Measurements from ENCODE around the gene OTUB1. TPM values are rescaled to one million over a fixed set of nuclear protein-coding genes. Genes with fewer than 3 reads are reported as not detected.

OTUB1 gene
- total and polyA plus RNA-seq, 9 of the 15 experiments (the other 6 are each of a cell fraction or from before 2014, with no cell fraction given) = 29.5 to 134 (median 66.1) TPM

DNA sequence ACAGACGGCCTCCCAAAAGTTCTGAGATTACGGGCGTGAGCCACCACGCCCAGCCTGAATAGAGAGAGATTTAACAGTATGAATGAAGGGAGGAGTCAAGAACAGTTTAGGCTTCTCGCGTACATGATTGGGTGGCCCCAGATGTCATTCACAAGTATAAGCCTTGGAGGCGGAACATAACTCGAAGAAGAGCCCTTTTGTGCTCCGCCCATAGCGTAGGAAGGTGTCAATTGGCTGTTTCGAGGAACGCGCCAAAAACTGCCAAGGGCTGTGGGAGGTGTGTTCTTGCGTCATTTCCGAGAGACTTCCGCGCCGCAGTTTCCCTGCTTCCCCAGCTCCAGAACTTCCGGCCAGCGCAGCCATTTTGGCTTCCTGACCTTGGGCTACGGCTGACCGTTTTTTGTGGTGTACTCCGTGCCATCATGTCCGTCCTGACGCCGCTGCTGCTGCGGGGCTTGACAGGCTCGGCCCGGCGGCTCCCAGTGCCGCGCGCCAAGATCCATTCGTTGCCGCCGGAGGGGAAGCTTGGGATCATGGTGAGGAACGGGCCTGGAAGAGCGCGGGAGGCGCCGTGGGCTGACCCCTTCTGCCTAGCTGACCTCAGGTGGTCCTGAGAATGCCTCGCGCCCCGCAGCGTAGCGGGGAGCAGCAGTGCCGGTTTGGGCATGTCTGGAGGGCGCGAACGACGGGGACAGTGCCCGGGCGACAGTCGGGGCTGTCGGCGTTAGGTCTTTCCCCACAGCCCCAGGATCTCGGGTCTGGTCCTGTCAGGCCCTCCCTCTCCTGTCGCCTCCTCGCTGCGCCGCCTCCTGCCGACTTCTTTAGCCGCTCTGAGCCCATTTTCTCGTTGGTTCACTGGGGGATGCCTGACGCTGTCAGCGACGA, 11.7 kb upstream of the OTUB1 start, which contains the start of gene COX8A (continued):
- TF ChIP-seq RCOR1 (IDR thresholded peaks at IDR 0.05; ENCODE audit: borderline replicate concordance in 1 of 2, low read depth in 2 of 2, low read length in 2 of 2) (peak in 1 of 2 experiments; percentile 53; a peak in 2 of 4 replicates), ZBTB1 (CRISPR knock-in tag; IDR thresholded peaks at IDR 0.05; ENCODE audit: borderline replicate concordance, low read depth) (0 out of 2 replicates have a peak, but pooled peaks have one; percentile 18), POLR2G (IDR thresholded peaks at IDR 0.05; ENCODE audit: low read depth, low read length) (peak; percentile 96), RAD51 (IDR thresholded peaks at IDR 0.05; ENCODE audit: borderline replicate concordance, low read depth) (0 out of 2 replicates have a peak, but pooled peaks have one; percentile 7), TAL1 (IDR thresholded peaks at IDR 0.05) (no peak), ZNF584 (CRISPR knock-in tag; IDR thresholded peaks at IDR 0.05; ENCODE audit: low read depth) (no peak), MCM7 (IDR thresholded peaks at IDR 0.05) (no peak), ZZZ3 (IDR thresholded peaks at IDR 0.05) (no peak), CBX1 (IDR thresholded peaks at IDR 0.05; ENCODE audit: low read depth) (peak; percentile 73; the same call in 1 of the 2 replicates), NCOA2 (IDR thresholded peaks at IDR 0.05; ENCODE audit: partially characterized antibody in 2 of 2) (no peak), XRCC4 (IDR thresholded peaks at IDR 0.05; ENCODE audit: extremely low read depth, insufficient read depth, insufficient read length) (no peak)
- TF ChIP-seq, protein P1, sequence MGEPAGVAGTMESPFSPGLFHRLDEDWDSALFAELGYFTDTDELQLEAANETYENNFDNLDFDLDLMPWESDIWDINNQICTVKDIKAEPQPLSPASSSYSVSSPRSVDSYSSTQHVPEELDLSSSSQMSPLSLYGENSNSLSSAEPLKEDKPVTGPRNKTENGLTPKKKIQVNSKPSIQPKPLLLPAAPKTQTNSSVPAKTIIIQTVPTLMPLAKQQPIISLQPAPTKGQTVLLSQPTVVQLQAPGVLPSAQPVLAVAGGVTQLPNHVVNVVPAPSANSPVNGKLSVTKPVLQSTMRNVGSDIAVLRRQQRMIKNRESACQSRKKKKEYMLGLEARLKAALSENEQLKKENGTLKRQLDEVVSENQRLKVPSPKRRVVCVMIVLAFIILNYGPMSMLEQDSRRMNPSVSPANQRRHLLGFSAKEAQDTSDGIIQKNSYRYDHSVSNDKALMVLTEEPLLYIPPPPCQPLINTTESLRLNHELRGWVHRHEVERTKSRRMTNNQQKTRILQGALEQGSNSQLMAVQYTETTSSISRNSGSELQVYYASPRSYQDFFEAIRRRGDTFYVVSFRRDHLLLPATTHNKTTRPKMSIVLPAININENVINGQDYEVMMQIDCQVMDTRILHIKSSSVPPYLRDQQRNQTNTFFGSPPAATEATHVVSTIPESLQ (CRISPR knock-in tag; IDR thresholded peaks at IDR 0.05) = peak; percentile 85; the same call in 1 of the 2 replicates
- TF ChIP-seq, protein P2, sequence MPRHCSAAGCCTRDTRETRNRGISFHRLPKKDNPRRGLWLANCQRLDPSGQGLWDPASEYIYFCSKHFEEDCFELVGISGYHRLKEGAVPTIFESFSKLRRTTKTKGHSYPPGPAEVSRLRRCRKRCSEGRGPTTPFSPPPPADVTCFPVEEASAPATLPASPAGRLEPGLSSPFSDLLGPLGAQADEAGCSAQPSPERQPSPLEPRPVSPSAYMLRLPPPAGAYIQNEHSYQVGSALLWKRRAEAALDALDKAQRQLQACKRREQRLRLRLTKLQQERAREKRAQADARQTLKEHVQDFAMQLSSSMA (CRISPR knock-in tag; IDR thresholded peaks at IDR 0.05) = no peak
- TF ChIP-seq, protein P3, sequence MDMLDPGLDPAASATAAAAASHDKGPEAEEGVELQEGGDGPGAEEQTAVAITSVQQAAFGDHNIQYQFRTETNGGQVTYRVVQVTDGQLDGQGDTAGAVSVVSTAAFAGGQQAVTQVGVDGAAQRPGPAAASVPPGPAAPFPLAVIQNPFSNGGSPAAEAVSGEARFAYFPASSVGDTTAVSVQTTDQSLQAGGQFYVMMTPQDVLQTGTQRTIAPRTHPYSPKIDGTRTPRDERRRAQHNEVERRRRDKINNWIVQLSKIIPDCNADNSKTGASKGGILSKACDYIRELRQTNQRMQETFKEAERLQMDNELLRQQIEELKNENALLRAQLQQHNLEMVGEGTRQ (CRISPR knock-in tag; IDR thresholded peaks at IDR 0.05) = no peak
- TF ChIP-seq, protein P4, sequence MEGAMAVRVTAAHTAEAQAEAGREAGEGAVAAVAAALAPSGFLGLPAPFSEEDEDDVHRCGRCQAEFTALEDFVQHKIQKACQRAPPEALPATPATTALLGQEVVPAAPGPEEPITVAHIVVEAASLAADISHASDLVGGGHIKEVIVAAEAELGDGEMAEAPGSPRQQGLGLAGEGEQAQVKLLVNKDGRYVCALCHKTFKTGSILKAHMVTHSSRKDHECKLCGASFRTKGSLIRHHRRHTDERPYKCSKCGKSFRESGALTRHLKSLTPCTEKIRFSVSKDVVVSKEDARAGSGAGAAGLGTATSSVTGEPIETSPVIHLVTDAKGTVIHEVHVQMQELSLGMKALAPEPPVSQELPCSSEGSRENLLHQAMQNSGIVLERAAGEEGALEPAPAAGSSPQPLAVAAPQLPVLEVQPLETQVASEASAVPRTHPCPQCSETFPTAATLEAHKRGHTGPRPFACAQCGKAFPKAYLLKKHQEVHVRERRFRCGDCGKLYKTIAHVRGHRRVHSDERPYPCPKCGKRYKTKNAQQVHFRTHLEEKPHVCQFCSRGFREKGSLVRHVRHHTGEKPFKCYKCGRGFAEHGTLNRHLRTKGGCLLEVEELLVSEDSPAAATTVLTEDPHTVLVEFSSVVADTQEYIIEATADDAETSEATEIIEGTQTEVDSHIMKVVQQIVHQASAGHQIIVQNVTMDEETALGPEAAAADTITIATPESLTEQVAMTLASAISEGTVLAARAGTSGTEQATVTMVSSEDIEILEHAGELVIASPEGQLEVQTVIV (CRISPR knock-in tag; IDR thresholded peaks at IDR 0.05; ENCODE audit: borderline replicate concordance) = no peak
- TF ChIP-seq, protein P5, sequence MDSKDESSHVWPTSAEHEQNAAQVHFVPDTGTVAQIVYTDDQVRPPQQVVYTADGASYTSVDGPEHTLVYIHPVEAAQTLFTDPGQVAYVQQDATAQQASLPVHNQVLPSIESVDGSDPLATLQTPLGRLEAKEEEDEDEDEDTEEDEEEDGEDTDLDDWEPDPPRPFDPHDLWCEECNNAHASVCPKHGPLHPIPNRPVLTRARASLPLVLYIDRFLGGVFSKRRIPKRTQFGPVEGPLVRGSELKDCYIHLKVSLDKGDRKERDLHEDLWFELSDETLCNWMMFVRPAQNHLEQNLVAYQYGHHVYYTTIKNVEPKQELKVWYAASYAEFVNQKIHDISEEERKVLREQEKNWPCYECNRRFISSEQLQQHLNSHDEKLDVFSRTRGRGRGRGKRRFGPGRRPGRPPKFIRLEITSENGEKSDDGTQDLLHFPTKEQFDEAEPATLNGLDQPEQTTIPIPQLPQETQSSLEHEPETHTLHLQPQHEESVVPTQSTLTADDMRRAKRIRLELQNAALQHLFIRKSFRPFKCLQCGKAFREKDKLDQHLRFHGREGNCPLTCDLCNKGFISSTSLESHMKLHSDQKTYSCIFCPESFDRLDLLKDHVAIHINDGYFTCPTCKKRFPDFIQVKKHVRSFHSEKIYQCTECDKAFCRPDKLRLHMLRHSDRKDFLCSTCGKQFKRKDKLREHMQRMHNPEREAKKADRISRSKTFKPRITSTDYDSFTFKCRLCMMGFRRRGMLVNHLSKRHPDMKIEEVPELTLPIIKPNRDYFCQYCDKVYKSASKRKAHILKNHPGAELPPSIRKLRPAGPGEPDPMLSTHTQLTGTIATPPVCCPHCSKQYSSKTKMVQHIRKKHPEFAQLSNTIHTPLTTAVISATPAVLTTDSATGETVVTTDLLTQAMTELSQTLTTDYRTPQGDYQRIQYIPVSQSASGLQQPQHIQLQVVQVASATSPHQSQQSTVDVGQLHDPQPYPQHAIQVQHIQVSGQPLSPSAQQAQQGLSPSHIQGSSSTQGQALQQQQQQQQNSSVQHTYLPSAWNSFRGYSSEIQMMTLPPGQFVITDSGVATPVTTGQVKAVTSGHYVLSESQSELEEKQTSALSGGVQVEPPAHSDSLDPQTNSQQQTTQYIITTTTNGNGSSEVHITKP (IDR thresholded peaks at IDR 0.05; ENCODE audit: partially characterized antibody) = no peak

Data from K562 (cell line).